HG02588 (cell line): Measurements from ENCODE around the gene ASPDH.
"Not testable (repeated sequence)": the region's sequence is repeated elsewhere in the genome, so short reads cannot be mapped to it uniquely, and the experiment has no call there.

Experiments
- ATAC-seq: cut with Tn5 transposase; IDR thresholded peaks from one replicate; pipeline ENCODE4 v1.9.1; 2021; ENCODE audit warnings: mild to moderate bottlenecking, moderate library complexity; ENCODE audit not compliant: unreplicated experiment

The ASPDH gene

GRCh38 chr19:50480281-50481111, 33.2 kb downstream of the ASPDH start:
- no peak for ATAC-seq

- ATAC-seq: no peak
Measured at GRCh38 chr19:50479761-50480251, 33.9 kb downstream of the ASPDH start.

- ATAC-seq: no peak
Measured at GRCh38 chr19:50478901-50479715, 34.6 kb downstream of the ASPDH start.

DNA sequence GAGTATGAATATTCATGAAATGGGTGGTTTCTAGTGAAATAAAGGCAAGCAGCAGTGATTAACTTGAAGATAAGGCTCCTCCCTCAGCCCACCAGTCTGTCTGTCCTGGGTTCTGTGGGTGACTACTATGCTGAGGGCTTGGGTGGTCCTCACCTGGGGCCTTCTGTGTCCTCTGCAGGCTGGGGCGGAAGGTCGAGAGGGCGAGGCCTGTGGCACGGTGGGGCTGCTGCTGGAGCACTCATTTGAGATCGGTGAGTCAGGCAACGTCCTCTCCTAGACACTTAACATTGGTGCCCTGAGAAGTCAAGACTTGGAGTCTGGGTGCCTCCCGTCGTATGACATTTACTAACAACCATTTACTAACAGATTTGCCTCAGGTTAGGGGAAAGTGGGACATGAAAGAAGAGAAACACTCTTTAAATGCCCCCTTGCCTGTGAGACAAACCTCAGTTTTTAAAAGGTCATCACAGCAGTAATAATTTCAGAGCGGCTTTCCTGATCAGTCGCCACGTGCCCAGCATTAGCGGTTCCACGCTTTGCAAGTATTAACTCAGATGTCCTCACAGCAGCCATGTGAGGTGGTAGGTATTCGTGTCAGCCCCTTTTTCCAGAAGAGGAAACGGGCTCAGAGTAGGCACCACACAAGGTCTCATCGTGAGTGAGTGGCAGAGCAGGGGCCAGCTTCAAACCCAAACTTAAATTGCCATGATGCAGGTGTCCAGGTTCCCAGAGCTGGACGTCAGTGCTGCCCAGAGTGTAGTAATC, 35.8 kb downstream of the ASPDH start:
- no peak for ATAC-seq

DNA sequence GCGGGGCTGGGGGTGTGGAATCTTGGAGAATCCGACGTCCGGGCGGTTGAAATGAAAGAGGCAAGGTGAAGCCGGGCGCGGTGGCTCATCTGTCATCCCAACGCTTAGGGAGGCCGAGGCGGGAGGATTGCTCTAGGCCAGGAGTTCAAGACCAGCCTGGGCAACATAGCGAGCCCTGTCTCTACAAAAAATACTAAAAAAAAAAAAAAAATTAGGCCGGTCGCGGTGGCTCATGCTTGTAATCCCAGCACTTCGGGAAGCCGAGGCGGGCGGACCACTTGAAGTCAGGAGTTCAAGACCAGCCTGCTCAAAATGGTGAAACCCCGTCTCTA, 36.8 kb downstream of the ASPDH start:
- ATAC-seq: no peak

GRCh38 chr19:50476224-50476906, 37.3 kb downstream of the ASPDH start, which contains the start of the genes EMC10 and GARIN5A:
Gene EMC10, plus strand, starts transcription at chr19:50476507. Its CDS starts 38 bp downstream, at chr19:50476545.
Gene GARIN5A, minus strand, starts transcription at chr19:50476848. Its CDS starts 460 bp downstream, at chr19:50476388.
- ATAC-seq: peak; percentile 80

DNA sequence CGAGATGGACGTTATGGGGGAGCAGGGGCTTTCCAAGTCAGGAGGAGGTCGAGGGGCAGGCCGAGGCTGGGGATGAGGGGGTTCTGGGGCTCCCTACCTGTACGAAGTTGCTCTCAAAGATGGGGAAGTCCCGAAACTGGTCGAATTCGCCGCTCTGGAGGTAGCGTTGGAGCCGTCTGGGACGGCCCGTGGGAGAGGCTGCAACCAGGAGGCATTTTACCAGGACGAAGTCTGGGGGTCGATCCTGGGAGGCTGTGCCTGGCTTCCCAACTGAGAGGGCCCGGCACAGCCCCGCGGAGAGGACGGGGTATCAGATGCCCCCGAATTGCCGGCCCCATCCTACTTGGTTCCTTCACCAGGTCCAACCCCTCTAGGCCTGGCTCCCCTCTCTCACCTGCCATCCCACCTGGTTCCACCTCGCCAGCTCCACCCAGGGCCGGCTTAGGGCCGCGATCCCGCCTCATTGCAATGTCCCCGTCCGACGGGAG, 37.9 kb downstream of the ASPDH start:
- ATAC-seq: no peak

GRCh38 chr19:50475101-50475568, 38.6 kb downstream of the ASPDH start:
- no peak for ATAC-seq

DNA sequence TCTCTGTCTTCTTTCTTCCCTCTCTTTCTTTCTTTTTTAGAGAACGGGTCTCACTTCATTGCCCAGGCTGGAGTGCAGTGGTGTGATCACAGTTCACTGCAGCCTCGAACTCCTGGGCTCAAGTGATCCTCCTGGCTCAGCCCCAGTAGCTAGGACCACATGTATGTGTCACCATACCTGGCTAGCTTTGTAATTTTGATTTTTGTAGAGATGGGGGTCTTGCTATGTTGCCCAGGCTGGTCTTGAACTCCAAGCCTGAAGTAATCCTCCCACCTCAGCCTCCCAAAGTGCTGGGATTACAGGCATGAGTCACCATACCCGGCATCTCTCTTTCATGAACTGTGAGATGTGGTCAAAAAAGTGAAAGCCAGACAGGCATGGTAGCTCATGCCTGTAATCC, 40.4 kb downstream of the ASPDH start:
- not testable (repeated sequence) for ATAC-seq

GRCh38 chr19:50468818-50469217, 44.9 kb downstream of the ASPDH start:
- ATAC-seq: no peak

- no peak for ATAC-seq
Measured at GRCh38 chr19:50467566-50467965, 46.1 kb downstream of the ASPDH start.

DNA sequence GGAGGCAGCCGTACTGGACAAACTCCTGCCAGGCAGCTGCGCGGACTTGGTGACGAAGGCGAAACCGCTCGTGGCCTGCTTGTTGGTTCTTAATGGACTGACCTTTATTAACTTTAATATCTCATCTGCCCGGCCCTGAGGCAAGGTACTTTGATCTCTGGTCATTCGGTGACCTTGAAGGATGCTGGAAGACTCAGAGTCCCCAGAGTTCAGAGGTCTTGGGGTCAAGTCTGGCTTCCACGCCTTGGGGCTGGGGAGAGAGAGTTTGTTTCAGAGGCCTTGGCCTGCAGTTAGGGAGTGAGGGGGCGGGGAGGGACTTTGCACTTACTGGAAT, 47.0 kb downstream of the ASPDH start:
- ATAC-seq: no peak

- ATAC-seq: no peak
Measured at GRCh38 chr19:50465986-50466705, 47.6 kb downstream of the ASPDH start.

DNA sequence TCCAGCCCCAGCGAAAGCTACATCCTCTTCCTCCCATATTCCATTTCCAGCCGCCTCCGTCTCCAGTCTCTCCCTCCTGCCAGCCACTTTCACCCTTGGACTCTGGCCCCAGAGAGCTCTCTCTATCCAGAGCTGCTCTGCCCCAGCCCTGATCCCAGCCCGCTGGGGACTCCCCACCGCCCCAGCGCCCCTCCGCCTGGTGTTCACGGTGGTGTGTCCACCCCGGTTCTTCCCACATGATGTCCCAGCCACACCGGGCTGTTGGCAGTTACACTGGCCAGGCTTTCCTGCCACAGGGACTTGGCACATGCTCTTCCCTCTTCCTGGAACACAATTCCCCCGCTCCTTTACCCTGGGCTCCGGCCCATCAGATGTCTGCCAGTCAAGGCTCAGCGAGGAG, 48.7 kb downstream of the ASPDH start:
- no peak for ATAC-seq

- ATAC-seq: no peak
Measured at GRCh38 chr19:50464348-50464747, 49.4 kb downstream of the ASPDH start.

GRCh38 chr19:50462970-50463369, 50.7 kb downstream of the ASPDH start:
- no peak for ATAC-seq
